GM18867 (cell line): ENCODE results near the gene LCN10.
"Not testable (repeated sequence)": the region's sequence is repeated elsewhere in the genome, so short reads cannot be mapped to it uniquely, and the experiment has no call there.

Experiments used
- ATAC-seq: cut with Tn5 transposase; IDR thresholded peaks from one replicate; pipeline ENCODE4 v1.9.1; 2021; ENCODE audit warnings: mild to moderate bottlenecking, moderate library complexity; ENCODE audit not compliant: unreplicated experiment

Gene LCN10

GRCh38 chr9:136773386-136774044 is 30.8 kb upstream of the LCN10 start:
- no peak for ATAC-seq

- no peak for ATAC-seq
These were observed 29.2 kb upstream of the LCN10 start for GRCh38 chr9:136771907-136772415.

DNA sequence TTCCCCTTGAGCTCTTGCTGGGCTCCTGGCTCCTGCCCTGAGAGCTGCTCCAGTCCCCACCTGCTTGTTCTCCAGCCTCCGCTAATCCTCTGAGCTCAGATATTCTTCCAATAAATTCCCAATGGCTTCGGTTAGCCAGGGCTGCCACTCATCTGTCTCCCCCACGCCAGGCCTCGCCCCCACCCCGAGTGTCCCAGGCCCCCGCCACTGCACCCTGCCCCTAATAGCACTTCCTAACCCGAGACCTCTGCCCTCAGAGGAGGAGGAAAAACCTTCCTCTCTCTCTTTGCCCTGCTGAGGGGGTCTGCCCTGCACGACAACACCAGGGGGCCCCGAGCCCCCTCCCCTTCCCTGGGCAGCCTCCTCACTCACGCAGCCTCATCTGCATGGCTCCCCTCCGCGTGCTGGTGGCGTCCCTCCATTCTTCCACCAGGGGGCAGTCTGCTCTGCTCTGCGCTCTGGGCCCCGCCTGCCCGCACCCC is 27.0 kb upstream of the LCN10 start:
- no peak for ATAC-seq

GRCh38 chr9:136766410-136767120 is 23.8 kb upstream of the LCN10 start:
- not testable (repeated sequence) for ATAC-seq

GRCh38 chr9:136765745-136766409 is 23.1 kb upstream of the LCN10 start:
- ATAC-seq: not testable (repeated sequence)

DNA sequence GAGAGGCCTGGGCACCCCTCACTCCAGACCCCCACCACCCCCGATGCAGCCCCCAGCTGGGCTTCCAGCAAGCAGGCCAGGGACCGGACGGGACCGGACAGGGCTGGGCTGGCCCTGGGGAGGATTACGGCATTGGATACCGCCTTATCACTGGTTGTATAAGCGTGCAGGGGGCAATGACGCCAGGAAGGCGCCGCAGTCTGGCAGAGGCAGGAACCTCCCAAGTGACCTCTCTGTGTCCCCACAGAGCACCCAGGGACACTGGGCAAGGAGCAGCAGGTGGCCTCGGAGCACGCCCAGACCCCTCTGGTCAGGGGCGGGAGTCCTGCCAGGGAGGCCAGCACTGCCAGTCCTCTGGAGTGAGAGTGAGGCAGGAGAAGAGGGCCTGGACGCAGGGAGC is 22.3 kb upstream of the LCN10 start:
- ATAC-seq: no peak

- ATAC-seq: no peak
These were observed 21.7 kb upstream of the LCN10 start, which contains the start of gene LCN15 for GRCh38 chr9:136764301-136764891. LCN15 (minus strand) TSS chr9:136764518; CDS start chr9:136764488, 30 bp downstream.

DNA sequence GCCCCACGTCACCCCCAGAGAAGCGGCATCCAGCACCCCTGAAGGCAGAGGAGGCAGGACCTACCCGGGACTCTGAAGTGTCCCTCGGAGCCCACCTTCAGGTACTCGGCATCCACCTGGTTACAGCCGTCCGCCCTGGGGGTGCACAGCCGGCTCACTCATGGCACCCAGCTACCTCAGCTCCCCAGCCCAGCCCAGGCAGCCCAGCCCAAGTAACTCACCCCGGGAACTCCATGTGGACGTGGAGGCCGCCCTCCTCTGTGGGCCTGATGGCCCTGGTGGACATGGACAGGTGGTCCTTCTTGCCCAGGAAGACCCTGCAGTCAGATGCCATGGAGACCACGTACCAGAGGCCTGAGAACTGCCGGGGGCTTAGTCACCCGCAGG is 20.9 kb upstream of the LCN10 start:
- no peak for ATAC-seq

DNA sequence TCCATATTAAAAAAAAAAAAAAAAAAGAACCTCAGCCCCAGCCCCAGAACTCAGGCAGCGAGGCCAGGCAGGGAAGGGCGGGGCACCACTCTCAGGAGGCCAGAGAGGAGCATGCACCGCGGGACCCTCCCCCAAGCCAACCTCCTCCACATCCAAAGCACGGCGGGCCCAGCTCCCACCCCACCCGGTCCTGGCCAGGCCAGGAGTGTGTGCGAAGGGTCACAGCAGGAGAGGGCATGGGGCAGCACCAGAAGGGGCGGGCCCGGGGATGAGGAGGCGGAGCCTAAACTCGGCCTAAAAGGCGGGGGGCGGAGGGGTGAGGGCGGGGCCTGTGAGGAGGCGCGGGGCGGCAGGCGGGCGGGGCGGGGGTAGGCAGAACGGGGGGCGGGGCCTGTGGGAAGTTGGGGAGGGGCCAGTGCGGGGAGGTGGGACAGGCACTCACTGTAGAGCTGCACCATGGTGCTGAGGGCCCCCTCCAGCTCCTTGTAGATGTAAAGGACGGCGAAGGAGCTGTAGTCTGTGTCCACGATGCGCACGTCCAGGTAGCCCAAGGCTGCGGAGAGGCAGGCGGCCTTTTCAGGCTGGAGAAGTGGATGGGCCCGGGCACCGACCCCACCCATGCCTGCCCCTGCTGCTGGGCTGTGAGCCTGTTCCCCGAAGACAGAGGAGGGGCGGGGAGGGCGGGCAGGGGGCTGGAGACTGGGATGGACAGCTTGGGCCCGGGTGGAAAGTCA is 20.3 kb upstream of the LCN10 start:
- ATAC-seq: no peak

DNA sequence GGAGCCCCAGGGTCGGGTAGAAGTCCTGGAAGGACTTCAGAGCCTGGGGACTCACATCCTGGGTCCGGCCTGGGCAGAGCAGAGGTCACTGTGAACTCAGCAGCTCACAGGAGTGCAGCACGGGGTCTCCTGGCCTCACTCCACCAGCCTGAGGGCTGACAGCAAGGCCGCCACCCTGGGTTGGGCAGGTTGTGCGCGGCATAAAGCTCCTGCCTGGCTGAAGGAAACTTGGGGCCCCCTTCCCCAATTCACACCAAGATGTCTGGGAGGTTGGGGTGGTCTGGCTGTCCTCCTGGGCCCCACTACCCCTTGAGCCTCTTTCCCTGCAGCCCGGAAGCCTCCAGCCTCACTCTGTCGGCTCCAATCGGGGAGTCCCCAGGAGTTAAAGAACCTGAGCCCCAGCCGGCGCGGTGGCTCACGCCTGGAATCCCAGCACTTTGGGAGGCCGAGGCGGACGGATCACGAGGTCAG is 19.5 kb upstream of the LCN10 start:
- ATAC-seq: no peak

DNA sequence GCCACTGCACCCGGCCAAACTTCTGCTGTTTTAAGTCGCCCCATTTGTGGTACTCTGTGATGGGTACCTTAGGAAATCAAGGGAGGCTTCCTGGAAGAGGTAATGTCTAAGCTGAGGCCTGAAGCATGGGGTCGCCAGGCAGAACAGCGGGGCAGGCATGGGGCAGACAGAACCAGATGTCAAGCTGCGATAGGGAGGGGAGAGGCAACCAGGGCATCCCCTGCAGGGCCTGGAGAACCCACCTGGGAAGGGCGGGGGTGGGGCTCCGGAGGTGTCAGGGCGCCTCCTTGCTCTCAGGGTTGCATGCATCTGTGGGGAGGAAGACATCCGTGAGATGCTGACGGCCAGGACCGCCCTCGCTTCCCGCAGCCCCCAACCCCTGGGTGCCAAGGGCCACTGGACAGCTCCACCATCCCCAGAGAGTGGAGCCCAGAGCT is 18.8 kb upstream of the LCN10 start:
- ATAC-seq: no peak

DNA sequence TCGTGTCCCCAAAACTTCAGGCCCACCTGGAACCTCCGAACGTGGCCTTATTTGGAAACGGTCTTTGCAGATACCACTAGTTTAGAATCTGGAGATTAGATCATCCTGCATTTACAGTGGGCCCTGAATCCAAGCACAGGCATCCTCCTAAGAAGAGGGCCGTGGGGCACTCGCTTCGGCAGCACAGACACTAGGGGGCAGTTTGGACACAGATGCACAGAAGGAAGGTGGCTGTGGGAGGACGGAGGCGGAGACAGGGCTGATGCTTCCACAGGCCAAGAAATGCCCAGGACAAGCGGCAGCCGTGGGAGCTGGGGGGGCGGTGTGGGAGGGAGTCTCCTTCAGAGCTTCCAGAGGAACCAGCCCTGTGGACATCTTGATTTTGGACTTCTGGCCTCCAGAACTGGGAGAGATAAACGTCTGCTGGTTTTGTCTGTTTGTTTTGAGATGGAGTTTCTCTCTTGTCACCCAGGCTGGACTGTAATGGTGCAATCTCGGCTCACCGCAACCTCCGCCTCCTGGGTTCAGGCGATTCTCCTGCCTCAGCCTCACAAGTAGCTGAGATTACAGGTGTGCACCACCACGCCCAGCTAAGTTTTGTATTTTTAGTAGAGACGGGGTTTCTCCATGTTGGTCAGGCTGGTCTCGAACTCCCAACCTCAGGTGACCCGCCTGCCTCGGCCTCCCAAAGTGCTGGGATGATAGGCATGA is 18.2 kb upstream of the LCN10 start:
- not testable (repeated sequence) for ATAC-seq

- ATAC-seq: no peak
These were observed 17.7 kb upstream of the LCN10 start for GRCh38 chr9:136760424-136760823.

- no peak for ATAC-seq
These were observed 16.9 kb upstream of the LCN10 start for GRCh38 chr9:136759436-136760325.

- ATAC-seq: no peak
These were observed 16.3 kb upstream of the LCN10 start for GRCh38 chr9:136759001-136759400.

DNA sequence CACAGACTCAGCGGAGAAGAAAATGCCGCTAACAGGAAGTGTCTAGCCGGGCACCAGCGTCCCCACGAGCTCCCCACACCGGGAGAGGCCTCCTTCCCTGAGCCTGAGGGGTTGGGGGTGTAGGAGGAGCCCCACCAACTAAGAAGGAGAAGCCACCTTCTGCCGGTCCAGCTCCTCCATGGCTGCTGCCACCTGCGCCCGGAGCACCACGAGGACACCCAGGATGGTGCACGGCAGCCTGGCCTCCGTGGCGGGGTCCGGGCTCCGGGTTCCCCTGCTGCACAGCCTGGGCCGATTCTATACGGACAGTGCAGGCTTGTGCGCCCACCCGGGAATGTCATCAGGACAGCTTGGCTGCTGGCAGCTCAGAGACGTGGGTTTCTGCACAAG is 15.0 kb upstream of the LCN10 start:
- no peak for ATAC-seq

DNA sequence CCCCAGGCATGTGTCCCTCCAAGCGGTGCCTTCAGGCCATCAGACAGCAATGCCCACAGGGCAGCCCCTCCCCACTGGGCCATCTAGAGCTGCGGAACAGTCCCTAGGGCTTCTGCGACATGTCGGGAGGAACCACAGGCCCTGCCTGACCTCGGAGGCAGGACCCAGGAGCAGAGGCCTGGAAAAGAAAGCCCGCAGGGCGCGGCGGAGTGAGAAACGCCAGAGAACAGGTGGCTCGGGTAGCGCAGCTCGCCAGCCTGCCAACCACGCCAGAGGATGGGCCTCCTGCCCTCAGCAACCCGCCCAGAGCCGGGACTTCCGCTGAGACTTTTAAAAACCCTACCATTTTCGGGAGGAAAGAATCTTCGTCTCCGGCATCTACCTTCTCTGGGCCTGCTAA is 14.6 kb upstream of the LCN10 start:
- no peak for ATAC-seq

DNA sequence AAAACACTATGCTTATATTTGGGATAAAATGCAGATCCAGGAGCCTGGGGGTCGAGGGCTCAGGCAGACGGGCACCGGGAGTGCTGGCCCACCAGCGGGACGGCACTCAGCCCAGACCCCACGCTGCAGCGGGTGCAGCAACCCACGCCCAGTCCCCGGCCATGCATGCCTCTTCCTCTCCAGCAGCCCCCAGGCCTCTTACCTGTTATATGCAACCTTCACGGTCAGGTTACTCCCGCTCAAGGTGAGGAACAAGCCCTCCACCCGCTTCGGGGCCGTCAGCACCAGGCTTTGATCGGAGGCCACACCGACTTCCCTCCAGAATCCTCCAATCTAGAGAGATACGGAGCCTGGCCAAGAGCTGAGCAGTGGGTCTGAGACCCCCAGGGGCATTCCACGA is 14.1 kb upstream of the LCN10 start:
- ATAC-seq: no peak

- ATAC-seq: no peak
These were observed 13.3 kb upstream of the LCN10 start for GRCh38 chr9:136756134-136756438.
